Measurements from ENCODE around the gene RHOXF2. TPM values are rescaled to one million over a fixed set of nuclear protein-coding genes. Genes with fewer than 3 reads are reported as not detected.

The RHOXF2 gene, protein sequence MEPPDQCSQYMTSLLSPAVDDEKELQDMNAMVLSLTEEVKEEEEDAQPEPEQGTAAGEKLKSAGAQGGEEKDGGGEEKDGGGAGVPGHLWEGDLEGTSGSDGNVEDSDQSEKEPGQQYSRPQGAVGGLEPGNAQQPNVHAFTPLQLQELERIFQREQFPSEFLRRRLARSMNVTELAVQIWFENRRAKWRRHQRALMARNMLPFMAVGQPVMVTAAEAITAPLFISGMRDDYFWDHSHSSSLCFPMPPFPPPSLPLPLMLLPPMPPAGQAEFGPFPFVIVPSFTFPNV
- total RNA-seq: not detected in 2 replicates

DNA sequence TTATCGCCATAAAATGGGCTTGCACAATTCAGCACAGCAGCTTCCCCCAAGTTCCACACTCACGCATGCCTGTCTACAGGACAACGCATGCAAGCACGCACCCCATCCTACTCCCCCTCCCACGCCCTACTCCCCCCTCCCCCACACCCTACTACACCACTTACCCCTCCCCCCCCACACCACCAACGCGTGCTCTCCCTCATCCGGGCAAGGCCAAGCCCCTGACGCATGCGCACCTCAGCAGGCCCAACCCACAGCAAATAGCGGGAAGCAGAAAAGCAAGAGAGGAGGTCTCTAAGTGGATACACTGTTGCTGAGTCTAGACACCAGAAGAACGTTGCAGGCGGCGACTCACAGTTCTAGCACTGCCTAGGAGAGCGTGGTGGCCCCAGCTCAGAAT is at the start of gene RHOXF2:
TSS of gene RHOXF2 (plus strand) at position 301 of the 400 bp plus-strand sequence. CDS start 138 bp downstream, outside the sequence.

DNA sequence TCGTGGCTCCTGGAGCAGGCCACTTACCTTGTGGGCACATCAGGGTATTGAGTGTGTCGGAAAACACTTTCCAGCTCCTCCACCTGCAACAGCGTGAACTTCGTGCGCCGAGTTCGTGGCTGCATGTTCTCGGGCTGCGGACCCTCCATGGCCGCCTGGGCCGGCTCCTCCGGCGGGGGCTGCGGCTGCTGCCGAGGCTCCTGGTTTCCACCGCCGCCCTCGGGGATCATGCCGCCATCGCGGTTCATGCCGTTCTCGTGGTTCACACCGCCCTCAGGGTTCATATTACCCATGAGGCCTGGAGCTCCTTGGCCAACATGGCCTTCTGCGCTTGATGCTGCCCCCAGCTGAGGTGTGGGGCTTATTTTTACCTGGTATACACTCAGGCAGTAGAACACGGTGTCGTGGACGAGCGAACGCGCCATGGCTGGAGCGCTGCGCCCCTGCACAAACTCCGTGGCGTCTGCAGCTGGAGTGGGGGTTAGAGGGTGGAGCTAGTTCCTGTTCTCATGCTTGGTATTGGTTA is 42.9 kb upstream of the RHOXF2 start, which contains the start of gene RHOXF1:
TSS of gene RHOXF1 (minus strand) at position 476 of the 526 bp plus-strand sequence. CDS start at position 425, 51 bp downstream.

Other genes starting within 250 kb of the RHOXF2 start
- 3.0 and 4.2 TPM in 2 replicates for gene NKAP, start 214.9 kb upstream of the RHOXF2 start, total RNA-seq
- gene RHOXF2B, start 80.9 kb upstream of the RHOXF2 start, total RNA-seq: not detected in 2 replicates
- not detected in 2 replicates for gene RHOXF1, start 42.7 kb upstream of the RHOXF2 start, total RNA-seq
- 15.3 and 19.3 TPM in 2 replicates for gene ZBTB33, start 92.2 kb downstream of the RHOXF2 start, total RNA-seq
- gene TMEM255A, start 152.8 kb downstream of the RHOXF2 start, total RNA-seq: not detected in 2 replicates
- gene ATP1B4, start 203.5 kb downstream of the RHOXF2 start, total RNA-seq: not detected in 2 replicates

Data from epithelial cell of umbilical artery (primary cell).